ENCODE results near the gene DIPK1A.

The DIPK1A gene

DNA sequence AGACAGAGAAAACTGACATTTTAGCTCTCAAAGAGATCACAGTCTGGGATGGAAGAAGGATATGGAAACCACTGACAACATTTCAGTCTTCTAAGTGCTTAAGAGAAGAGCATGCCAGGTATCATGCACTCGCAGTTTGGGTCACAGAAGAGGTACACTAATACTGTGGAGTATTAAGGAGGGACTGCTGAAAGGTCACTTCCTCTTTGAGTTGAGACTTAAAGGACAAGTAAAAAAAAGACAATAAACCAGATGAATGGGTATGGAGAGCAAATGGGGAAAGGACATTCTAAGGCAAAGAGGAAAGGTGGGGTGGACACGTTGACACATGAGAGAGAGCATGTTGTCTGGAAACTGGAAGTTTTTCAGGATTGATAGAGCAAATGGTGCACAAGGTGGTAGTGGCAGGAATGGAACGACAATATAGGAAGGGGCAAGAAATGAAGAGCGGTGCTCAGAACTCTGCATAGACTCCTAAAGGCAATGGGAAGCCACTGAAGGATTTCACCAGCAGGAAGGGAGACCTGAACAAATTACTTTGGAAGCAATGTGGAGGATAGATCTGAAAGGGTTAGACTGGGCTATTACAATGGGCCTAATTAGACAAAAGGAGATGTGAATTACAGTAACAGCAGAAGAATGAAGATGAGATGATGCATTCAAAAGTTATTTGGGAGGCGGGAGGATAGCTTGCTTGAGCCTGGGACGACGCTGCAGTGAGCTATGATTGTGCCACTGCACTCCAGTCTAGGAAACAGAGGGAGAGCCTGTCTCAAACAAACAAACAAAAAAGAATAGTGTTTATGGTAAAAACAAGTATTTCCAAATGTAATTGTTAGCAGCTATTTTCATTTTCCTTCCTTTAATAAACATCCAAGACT is 11.1 kb downstream of the DIPK1A start:
- TF ChIP-seq POLR2AphosphoS5 (IDR thresholded peaks at IDR 0.05; ENCODE audit: low read depth, low read length), result no peak
- TF ChIP-seq TAF1 (IDR thresholded peaks at IDR 0.05; ENCODE audit: borderline replicate concordance, low read depth, low read length), result no peak
- TF ChIP-seq POLR2A (IDR thresholded peaks at IDR 0.05; ENCODE audit: low read depth, low read length), result no peak
- no peak for DNase-seq (ENCODE audit: insufficient read length)
- FAIRE-seq, result peak; percentile 83

DNA sequence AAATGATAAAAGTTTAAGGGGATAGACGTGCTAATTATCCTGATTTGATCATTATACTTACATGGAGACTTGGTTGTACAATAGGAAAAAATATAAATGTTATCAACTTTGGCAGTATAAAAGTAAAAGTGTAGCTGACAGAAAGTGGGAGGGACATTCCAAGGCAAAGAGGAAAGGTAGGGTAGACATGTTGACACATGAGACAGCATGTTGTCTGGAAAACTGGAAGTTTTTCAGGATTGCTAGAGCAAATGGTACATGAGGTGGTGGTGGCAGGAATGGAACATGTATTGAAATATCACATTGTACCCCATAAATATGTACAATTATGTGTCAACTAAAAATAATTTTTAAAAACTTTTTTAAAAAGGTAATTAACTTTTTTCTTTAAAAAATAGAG is 13.2 kb downstream of the DIPK1A start:
- DNase-seq (ENCODE audit: insufficient read length), result no peak
- TF ChIP-seq POLR2AphosphoS5 (IDR thresholded peaks at IDR 0.05; ENCODE audit: low read depth, low read length), result no peak
- TF ChIP-seq POLR2A (IDR thresholded peaks at IDR 0.05; ENCODE audit: low read depth, low read length), result no peak
- TF ChIP-seq TAF1 (IDR thresholded peaks at IDR 0.05; ENCODE audit: borderline replicate concordance, low read depth, low read length), result no peak
- FAIRE-seq, result peak; percentile 53

DNA sequence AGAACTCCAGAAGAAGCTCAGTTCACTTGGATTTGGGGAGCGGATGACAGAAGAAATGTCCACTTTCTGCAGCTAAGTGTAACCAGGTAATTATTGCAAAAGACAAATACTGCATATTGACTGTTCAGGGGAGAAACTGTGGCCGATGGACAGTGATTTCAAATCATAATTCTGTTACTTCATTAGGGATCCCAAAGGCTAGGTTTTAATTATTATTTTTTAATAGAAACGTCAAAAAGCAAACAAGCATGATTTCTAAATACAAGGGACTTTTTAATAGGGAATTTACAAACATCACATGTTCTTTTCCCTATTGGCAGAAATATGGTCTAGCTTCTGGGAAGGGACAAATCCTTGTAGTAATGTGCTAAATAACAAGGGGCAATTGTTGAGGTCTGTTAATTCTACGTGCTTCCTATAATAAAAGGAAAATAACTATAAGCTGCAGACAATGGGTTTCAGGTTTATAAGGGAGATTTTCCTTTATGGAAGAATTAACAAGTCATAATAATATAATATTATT is 15.5 kb downstream of the DIPK1A start:
- FAIRE-seq (peak; percentile 36), DNase-seq (ENCODE audit: insufficient read length) (no peak)
- TF ChIP-seq POLR2AphosphoS5 (IDR thresholded peaks at IDR 0.05; ENCODE audit: low read depth, low read length), result no peak
- no peak for TF ChIP-seq TAF1 (IDR thresholded peaks at IDR 0.05; ENCODE audit: borderline replicate concordance, low read depth, low read length)
- TF ChIP-seq POLR2A (IDR thresholded peaks at IDR 0.05; ENCODE audit: low read depth, low read length), result no peak

DNA sequence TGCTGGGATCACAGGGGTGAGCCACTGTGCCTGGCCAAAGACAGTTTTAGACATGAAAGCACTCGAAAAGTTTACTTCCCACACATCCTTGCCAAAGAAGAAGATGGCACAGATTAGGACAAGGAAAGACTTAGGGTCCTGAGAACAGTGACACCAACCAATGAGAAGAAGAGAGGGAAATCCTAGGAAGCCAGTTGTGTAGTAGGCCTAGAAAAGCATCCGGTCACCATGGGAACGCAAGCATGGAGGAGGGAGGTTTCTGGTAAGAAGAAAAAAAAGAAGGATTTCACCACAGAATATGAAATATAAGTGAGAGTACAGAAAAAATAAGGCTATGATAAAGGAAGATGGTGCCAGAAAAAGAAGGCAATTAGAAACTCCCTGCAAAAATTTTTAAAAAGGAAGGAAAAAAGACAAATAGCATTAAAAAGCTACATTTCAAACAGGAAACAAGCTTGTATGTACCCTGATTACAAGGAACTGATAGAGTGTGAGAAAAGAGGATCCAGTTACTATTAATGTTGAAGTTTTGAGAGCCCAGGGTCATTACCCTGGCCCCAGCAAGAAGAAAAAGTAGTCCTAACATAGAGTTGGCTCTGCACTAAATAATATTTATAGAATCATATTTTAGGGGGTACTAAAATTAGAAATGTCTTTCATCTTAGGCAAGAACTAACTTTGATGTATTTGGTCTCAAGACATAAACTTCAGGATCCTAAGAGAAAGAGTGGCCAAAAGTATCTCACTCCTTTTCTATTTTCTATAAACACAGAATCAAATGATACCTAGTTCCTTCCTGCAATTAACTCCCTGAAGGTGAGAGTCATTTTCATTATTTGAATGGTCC is 16.1 kb downstream of the DIPK1A start:
- FAIRE-seq (no peak), DNase-seq (ENCODE audit: insufficient read length) (no peak)
- TF ChIP-seq TAF1 (IDR thresholded peaks at IDR 0.05; ENCODE audit: borderline replicate concordance, low read depth, low read length) (no peak), POLR2AphosphoS5 (IDR thresholded peaks at IDR 0.05; ENCODE audit: low read depth, low read length) (no peak), POLR2A (IDR thresholded peaks at IDR 0.05; ENCODE audit: low read depth, low read length) (no peak)

DNA sequence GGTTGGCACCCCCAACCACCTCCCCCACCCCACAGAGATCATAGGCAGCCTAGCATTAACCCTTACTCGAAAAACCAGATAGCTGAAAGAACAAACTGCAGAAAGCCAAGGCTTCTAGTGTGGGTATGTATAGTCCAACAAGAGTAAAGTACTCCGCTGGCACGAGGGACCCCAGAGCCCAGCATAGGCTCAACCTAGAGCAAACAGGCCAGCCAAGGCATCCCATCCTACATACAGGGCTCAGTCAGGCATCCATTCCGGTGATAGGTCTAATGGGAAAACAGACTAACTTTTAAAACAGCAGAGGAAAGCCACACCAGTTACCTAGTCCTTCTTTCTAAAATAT is 17.8 kb downstream of the DIPK1A start:
- FAIRE-seq, result no peak
- DNase-seq (ENCODE audit: insufficient read length), result no peak
- TF ChIP-seq POLR2AphosphoS5 (IDR thresholded peaks at IDR 0.05; ENCODE audit: low read depth, low read length) (no peak), POLR2A (IDR thresholded peaks at IDR 0.05; ENCODE audit: low read depth, low read length) (no peak), TAF1 (IDR thresholded peaks at IDR 0.05; ENCODE audit: borderline replicate concordance, low read depth, low read length) (no peak)

DNA sequence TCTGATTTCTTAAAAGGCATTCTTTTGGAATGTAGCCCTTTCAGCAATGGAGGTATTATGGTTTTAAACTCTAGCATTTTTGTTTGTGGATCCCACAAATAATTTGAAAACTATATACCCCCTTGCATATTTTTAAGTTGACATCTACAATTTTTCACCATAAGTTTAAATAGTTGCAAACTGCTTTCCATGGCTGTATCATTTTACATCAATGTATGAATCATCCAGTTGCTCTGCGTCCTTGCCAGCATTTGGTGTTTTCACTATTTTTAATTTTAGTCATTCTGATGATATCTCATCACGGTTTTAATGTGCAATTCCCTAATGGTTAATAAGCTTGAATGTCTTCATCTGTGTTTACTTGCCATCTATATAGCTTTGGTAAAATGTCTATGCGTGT is 20.7 kb downstream of the DIPK1A start:
- DNase-seq (ENCODE audit: insufficient read length) (no peak), FAIRE-seq (no peak)
- TF ChIP-seq POLR2A (IDR thresholded peaks at IDR 0.05; ENCODE audit: low read depth, low read length) (no peak), TAF1 (IDR thresholded peaks at IDR 0.05; ENCODE audit: borderline replicate concordance, low read depth, low read length) (no peak), POLR2AphosphoS5 (IDR thresholded peaks at IDR 0.05; ENCODE audit: low read depth, low read length) (no peak)

DNA sequence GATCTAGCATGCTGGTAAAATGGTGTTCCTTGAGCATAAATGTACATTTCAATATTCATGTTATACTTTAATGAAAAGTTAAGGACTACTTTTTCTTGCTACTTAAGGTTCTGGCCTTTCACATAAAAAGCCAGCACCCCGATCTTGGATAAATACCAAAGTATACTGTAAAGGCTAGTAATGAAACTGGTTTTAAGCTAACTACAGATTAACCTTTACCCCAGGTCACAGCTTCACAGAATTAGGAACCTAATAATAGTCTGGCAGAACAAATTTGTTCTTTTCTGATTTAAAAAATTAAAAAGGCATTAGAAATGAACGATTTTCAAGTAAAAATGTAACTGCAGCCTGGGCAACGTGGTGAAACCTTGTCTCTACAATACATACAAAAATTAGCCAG is 23.5 kb downstream of the DIPK1A start:
- FAIRE-seq (no peak), DNase-seq (ENCODE audit: insufficient read length) (no peak)
- TF ChIP-seq POLR2AphosphoS5 (IDR thresholded peaks at IDR 0.05; ENCODE audit: low read depth, low read length), result no peak
- TF ChIP-seq POLR2A (IDR thresholded peaks at IDR 0.05; ENCODE audit: low read depth, low read length), result no peak
- no peak for TF ChIP-seq TAF1 (IDR thresholded peaks at IDR 0.05; ENCODE audit: borderline replicate concordance, low read depth, low read length)

DNA sequence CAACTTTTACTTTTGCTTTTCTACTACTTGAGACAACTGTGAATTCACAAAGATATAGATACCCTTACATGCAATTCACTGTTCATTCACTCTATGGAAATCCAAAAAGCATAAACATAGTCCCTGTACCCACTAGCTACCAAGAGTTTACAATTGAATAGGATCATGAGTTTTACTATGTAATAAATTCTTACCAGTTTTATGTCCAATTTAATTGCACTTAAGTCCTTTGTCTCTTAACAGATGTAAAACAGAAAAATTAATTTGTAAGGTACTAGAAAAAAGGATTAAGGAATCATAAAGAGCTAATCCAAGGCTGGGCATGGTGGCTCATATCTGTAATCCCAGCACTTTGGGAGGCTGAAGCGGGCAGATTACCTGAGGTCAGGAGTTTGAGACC is 24.4 kb downstream of the DIPK1A start:
- TF ChIP-seq POLR2AphosphoS5 (IDR thresholded peaks at IDR 0.05; ENCODE audit: low read depth, low read length), result no peak
- no peak for TF ChIP-seq POLR2A (IDR thresholded peaks at IDR 0.05; ENCODE audit: low read depth, low read length)
- no peak for TF ChIP-seq TAF1 (IDR thresholded peaks at IDR 0.05; ENCODE audit: borderline replicate concordance, low read depth, low read length)
- DNase-seq (ENCODE audit: insufficient read length), result no peak
- FAIRE-seq, result no peak

DNA sequence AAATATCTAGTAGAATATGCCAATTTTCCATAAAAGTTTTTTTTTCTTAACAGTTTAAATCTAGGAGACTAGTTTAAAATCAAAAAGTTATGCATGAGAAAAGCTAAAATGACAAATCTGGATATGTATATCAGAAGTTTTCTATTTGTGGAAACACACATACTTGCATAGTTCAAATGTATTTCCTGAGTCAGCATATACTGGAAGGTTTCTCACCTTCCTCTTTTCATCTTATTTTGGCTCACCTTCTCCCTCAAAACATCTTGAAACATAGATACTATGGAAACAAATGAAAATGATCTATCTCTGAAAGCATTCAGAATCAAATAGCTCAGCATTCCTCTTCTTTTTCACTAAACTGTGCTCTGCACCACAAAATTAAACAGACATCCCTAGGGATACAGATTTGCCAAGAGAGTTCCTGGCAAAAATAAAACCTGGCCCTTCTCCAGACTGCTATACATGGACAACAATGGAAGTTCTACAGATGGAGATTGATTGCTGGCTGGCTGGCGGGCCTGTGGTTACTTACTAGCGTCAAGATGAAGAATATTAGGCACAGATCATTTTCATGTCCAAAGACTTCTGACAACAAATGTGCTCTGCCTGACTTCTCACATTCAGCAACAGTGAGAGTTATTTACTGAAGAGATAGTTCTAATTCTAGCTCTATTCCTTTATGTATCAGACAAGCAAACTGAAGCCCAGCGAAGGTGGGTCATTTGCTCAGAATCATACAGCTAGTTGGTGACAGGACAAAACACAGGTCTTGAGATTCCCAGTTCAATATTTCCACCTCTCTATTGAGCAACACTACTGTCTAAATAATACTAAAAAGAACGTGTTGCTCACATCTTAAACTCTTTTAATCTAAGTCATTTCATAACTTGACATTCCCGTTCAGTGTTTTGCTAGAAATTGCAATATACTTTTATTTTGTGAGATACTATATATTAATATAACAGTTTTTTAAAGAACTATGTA is 26.6 kb downstream of the DIPK1A start:
- TF ChIP-seq POLR2A (IDR thresholded peaks at IDR 0.05; ENCODE audit: low read depth, low read length) (no peak), POLR2AphosphoS5 (IDR thresholded peaks at IDR 0.05; ENCODE audit: low read depth, low read length) (no peak), TAF1 (IDR thresholded peaks at IDR 0.05; ENCODE audit: borderline replicate concordance, low read depth, low read length) (no peak)
- DNase-seq (ENCODE audit: insufficient read length), result no peak
- peak; percentile 44 for FAIRE-seq

DNA sequence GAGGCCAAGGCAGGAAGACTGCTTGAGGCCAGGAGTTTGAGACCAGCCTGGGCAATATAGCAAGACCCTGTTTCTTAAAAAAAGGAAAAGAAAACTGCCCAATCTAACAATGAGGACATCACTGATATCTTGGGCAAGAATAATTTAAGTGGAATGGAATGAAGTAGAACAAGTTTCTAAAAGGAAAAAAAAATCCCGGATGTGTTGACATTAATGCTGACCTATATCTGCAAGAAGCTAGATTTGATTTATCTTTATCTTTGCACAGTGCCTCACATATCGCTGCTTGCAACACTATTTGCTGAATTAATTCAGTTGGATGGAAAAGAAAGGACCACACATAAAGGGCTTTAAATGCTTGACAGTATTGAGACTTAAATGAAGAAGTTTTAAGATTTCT is 27.8 kb downstream of the DIPK1A start:
- peak; percentile 60 for FAIRE-seq
- TF ChIP-seq POLR2A (IDR thresholded peaks at IDR 0.05; ENCODE audit: low read depth, low read length), result no peak
- TF ChIP-seq TAF1 (IDR thresholded peaks at IDR 0.05; ENCODE audit: borderline replicate concordance, low read depth, low read length), result no peak
- TF ChIP-seq POLR2AphosphoS5 (IDR thresholded peaks at IDR 0.05; ENCODE audit: low read depth, low read length), result no peak
- DNase-seq (ENCODE audit: insufficient read length), result no peak
